Measurements from ENCODE around the gene ATP10A. TPM values are rescaled to one million over a fixed set of nuclear protein-coding genes. Genes with fewer than 3 reads are reported as not detected.
"Not testable (repeated sequence)": the region's sequence is repeated elsewhere in the genome, so short reads cannot be mapped to it uniquely, and the experiment has no call there.

ATP10A gene
- total RNA-seq, 1 experiment from 2014 or later, result 2.1 TPM

DNA sequence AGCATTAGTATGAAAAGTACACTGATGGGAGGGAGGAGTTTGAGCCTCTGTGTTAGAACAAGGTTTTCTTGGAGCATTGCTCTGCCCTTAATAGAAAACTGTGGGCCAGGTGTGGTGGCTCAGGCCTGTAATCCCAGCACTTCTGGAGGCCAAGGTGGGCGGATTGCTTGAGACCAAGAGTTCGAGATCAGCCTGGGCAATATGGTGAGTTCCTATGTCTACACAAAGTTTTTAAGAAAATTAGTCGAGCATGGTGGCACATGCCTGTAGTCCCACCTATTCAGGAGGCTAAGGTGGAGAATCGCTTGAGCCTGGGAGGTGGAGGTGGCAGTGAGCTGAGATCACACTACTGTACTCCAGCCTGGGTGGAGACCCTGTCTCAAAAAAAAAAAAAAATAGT lies 103.7 kb downstream of the ATP10A start (continued):
- TF ChIP-seq, protein P1, sequence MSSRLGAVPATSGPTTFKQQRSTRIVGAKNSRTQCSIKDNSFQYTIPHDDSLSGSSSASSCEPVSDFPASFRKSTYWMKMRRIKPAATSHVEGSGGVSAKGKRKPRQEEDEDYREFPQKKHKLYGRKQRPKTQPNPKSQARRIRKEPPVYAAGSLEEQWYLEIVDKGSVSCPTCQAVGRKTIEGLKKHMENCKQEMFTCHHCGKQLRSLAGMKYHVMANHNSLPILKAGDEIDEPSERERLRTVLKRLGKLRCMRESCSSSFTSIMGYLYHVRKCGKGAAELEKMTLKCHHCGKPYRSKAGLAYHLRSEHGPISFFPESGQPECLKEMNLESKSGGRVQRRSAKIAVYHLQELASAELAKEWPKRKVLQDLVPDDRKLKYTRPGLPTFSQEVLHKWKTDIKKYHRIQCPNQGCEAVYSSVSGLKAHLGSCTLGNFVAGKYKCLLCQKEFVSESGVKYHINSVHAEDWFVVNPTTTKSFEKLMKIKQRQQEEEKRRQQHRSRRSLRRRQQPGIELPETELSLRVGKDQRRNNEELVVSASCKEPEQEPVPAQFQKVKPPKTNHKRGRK (CRISPR knock-in tag; IDR thresholded peaks at IDR 0.05; ENCODE audit: borderline replicate concordance), result no peak
- no peak for TF ChIP-seq NFYB (CRISPR knock-in tag; conservative IDR thresholded peaks at IDR 0.05; ENCODE audit: low read depth)
- no peak for TF ChIP-seq IRF2 (CRISPR knock-in tag; IDR thresholded peaks at IDR 0.05; ENCODE audit: borderline replicate concordance, low read depth)

DNA sequence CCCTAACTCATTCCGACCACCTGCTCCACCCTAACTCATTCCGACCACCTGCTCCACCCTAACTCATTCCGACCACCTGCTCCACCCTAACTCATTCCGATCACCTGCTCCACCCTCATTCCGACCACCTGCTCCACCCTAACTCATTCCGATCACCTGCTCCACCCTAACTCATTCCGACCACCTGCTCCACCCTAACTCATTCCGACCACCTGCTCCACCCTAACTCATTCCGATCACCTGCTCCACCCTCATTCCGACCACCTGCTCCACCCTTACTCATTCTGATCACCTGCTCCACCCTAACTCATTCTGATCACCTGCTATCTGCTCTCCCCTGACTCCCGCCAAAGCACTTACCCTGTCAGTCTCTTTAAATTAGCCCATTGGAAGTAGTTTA lies 104.5 kb downstream of the ATP10A start:
- H3K4me1 Mint-ChIP-seq; H3K4me3 Mint-ChIP-seq; ATAC-seq; H3K27ac Mint-ChIP-seq; H3K36me3 Mint-ChIP-seq; H3K27me3 Mint-ChIP-seq (ENCODE audit: low read depth); H3K9me3 Mint-ChIP-seq; CTCF ChIA-PET; DNase-seq (ENCODE audit: low spot score); POLR2A ChIA-PET: not testable (repeated sequence)

DNA sequence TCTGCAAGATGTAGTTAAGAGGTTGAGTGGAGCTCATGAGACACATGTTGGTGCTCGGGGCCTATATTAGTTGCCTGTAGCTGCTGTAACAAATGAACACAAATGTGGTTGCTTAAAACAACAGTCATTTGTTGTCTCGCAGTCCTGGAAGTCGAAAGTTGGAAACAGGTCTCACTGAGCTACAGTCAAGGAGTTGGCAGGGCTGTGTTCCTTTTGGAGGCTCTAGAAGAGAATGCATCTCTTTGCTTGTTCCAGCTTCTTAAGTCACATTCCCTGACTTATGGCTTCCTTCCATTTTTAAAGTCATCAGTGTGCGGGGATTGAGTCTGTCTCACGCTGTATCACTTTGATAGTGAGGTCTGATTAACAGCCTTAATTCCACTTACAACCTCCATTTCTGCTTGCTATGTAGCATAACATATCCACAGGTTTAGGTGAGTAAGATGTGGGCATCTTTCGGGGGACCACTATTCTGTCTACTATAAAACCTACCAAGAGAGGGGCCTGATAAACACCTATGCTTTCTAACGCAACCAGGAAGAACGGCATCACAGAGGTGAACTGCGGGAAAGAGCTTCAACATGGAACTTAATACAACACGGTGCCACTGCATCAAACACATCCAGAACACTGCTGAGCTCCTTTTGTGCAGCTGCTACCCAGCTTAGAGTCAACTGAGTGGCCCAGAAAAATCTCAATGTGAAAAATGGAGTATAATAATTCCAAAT lies 119.4 kb downstream of the ATP10A start:
- CTCF ChIA-PET, result interaction anchor here (0.6 to 2.4 kb wide), 4 partner anchors 33 to 895 kb away, joined by 3 to 10 read pairs (median 4); no protein-coding TSS in a partner anchor
- POLR2A ChIA-PET, result interaction anchor here (0.9 kb wide), 1 partner anchor 12 kb away, joined by 3 read pairs; no protein-coding TSS in a partner anchor
- ATAC-seq (no peak), DNase-seq (ENCODE audit: low spot score) (no peak)
- no peak for TF ChIP-seq RELA (CRISPR knock-in tag; IDR thresholded peaks at IDR 0.05; ENCODE audit: borderline replicate concordance)
- TF ChIP-seq HMGA2 (CRISPR knock-in tag; IDR thresholded peaks at IDR 0.05), result no peak
- TF ChIP-seq NFATC4 (CRISPR knock-in tag; IDR thresholded peaks at IDR 0.05), result no peak
- TF ChIP-seq NFE2L1 (CRISPR knock-in tag; IDR thresholded peaks at IDR 0.05), result no peak
- TF ChIP-seq, protein P2, sequence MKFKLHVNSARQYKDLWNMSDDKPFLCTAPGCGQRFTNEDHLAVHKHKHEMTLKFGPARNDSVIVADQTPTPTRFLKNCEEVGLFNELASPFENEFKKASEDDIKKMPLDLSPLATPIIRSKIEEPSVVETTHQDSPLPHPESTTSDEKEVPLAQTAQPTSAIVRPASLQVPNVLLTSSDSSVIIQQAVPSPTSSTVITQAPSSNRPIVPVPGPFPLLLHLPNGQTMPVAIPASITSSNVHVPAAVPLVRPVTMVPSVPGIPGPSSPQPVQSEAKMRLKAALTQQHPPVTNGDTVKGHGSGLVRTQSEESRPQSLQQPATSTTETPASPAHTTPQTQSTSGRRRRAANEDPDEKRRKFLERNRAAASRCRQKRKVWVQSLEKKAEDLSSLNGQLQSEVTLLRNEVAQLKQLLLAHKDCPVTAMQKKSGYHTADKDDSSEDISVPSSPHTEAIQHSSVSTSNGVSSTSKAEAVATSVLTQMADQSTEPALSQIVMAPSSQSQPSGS (CRISPR knock-in tag; IDR thresholded peaks at IDR 0.05; ENCODE audit: borderline replicate concordance, low read depth), result no peak
- TF ChIP-seq FOXJ3 (CRISPR knock-in tag; IDR thresholded peaks at IDR 0.05; ENCODE audit: borderline replicate concordance), result no peak
- no peak for TF ChIP-seq ZNF317 (CRISPR knock-in tag; IDR thresholded peaks at IDR 0.05; ENCODE audit: borderline replicate concordance, low read depth)
- TF ChIP-seq, protein P3, sequence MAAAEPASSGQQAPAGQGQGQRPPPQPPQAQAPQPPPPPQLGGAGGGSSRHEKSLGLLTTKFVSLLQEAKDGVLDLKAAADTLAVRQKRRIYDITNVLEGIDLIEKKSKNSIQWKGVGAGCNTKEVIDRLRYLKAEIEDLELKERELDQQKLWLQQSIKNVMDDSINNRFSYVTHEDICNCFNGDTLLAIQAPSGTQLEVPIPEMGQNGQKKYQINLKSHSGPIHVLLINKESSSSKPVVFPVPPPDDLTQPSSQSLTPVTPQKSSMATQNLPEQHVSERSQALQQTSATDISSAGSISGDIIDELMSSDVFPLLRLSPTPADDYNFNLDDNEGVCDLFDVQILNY (CRISPR knock-in tag; IDR thresholded peaks at IDR 0.05), result no peak
- TF ChIP-seq, protein P4, sequence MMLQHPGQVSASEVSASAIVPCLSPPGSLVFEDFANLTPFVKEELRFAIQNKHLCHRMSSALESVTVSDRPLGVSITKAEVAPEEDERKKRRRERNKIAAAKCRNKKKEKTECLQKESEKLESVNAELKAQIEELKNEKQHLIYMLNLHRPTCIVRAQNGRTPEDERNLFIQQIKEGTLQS (CRISPR knock-in tag; conservative IDR thresholded peaks at IDR 0.05), result no peak
- TF ChIP-seq, protein P5, sequence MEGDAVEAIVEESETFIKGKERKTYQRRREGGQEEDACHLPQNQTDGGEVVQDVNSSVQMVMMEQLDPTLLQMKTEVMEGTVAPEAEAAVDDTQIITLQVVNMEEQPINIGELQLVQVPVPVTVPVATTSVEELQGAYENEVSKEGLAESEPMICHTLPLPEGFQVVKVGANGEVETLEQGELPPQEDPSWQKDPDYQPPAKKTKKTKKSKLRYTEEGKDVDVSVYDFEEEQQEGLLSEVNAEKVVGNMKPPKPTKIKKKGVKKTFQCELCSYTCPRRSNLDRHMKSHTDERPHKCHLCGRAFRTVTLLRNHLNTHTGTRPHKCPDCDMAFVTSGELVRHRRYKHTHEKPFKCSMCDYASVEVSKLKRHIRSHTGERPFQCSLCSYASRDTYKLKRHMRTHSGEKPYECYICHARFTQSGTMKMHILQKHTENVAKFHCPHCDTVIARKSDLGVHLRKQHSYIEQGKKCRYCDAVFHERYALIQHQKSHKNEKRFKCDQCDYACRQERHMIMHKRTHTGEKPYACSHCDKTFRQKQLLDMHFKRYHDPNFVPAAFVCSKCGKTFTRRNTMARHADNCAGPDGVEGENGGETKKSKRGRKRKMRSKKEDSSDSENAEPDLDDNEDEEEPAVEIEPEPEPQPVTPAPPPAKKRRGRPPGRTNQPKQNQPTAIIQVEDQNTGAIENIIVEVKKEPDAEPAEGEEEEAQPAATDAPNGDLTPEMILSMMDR (IDR thresholded peaks at IDR 0.05), result no peak
- TF ChIP-seq CBFB (CRISPR knock-in tag; IDR thresholded peaks at IDR 0.05; ENCODE audit: low read depth), result no peak
- TF ChIP-seq, protein P6, sequence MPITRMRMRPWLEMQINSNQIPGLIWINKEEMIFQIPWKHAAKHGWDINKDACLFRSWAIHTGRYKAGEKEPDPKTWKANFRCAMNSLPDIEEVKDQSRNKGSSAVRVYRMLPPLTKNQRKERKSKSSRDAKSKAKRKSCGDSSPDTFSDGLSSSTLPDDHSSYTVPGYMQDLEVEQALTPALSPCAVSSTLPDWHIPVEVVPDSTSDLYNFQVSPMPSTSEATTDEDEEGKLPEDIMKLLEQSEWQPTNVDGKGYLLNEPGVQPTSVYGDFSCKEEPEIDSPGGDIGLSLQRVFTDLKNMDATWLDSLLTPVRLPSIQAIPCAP (CRISPR knock-in tag; IDR thresholded peaks at IDR 0.05), result no peak
- no peak for TF ChIP-seq SP1 (CRISPR knock-in tag; conservative IDR thresholded peaks at IDR 0.05)
- no peak for TF ChIP-seq GABPB1 (CRISPR knock-in tag; IDR thresholded peaks at IDR 0.05)
- TF ChIP-seq TEAD1 (CRISPR knock-in tag; IDR thresholded peaks at IDR 0.05), result no peak
- TF ChIP-seq CREB1 (CRISPR knock-in tag; IDR thresholded peaks at IDR 0.05), result no peak
- no peak for TF ChIP-seq MXD4 (CRISPR knock-in tag; IDR thresholded peaks at IDR 0.05; ENCODE audit: borderline replicate concordance)
- TF ChIP-seq NR1H2 (CRISPR knock-in tag; IDR thresholded peaks at IDR 0.05), result no peak
- Mint-ChIP-seq H3K27ac (no peak overlapping the region), H3K4me1 (no peaks in the 10 kb centered on the region), H3K27me3 (ENCODE audit: low read depth) (no peaks in the 10 kb centered on the region), H3K4me3 (no peak overlapping the region), H3K36me3 (no peaks in the 10 kb centered on the region), H3K9me3 (peaks cover 6% of the 10 kb centered on the region)

Data from WTC11 (cell line).